Neural cell (in vitro differentiated cells): Measurements from ENCODE around the gene ASF1B. TPM values are rescaled to one million over a fixed set of nuclear protein-coding genes. Genes with fewer than 3 reads are reported as not detected.
A peak's percentile ranks its signal among the peaks of the same experiment; 100 is the strongest.
"Not testable (repeated sequence)": the region's sequence is repeated elsewhere in the genome, so short reads cannot be mapped to it uniquely, and the experiment has no call there.

ENCODE experiments used
- H2AFZ ChIP-seq: fragments of 200-600, 300-800 bp; sonication (generic), shearing (Covaris generic); 2 replicates; pipeline ENCODE4 v1.6.0; 2014; ENCODE audit warnings: low read depth, mild to moderate bottlenecking, antibody characterized with exemption, low read length, moderate library complexity
- H3F3A ChIP-seq: fragments of 200-600 bp; shearing (Covaris generic); 2 replicates; pipeline ENCODE4 v1.6.1; 2016; ENCODE audit warnings: mild to moderate bottlenecking, moderate library complexity, mixed read lengths, antibody characterized with exemption, low read length; ENCODE audit not compliant: insufficient read depth, poor library complexity, severe bottlenecking
- H3K27ac ChIP-seq: fragments of 200-600, 300-800 bp; sonication (generic), shearing (Covaris generic); 2 replicates; pipeline ENCODE4 v1.5.1; 2014; ENCODE audit warnings: mild to moderate bottlenecking, low read length, moderate library complexity
- H3K27me3 ChIP-seq: fragments of 300-800, 200-600 bp; sonication (generic), shearing (Covaris generic); 2 replicates; pipeline ENCODE4 v1.6.0; 2014; ENCODE audit warnings: mild to moderate bottlenecking, low read depth, low read length, moderate library complexity; ENCODE audit not compliant: insufficient read depth
- H3K36me3 ChIP-seq: fragments of 300-800, 200-600 bp; sonication (generic), shearing (Covaris generic); 2 replicates; pipeline ENCODE4 v1.5.1; 2014; ENCODE audit warnings: mild to moderate bottlenecking, antibody characterized with exemption, low read length, moderate library complexity; ENCODE audit not compliant: insufficient read depth
- H3K4me2 ChIP-seq: fragments of 300-800, 200-600 bp; sonication (generic), shearing (Covaris generic); 2 replicates; pipeline ENCODE4 v1.6.0; 2014; ENCODE audit warnings: mild to moderate bottlenecking, low read length
- H3K4me3 ChIP-seq: fragments of 300-800, 200-600 bp; sonication (generic), shearing (Covaris generic); 2 replicates; pipeline ENCODE4 v1.5.1; 2014; ENCODE audit warnings: mild to moderate bottlenecking, low read length, moderate library complexity
- H3K79me2 ChIP-seq: fragments of 200-600 bp; shearing (Covaris generic); replicated peaks from 2 replicates; pipeline ENCODE4 v1.6.0; 2014; ENCODE audit warnings: mild to moderate bottlenecking, low read length, moderate library complexity; ENCODE audit not compliant: insufficient read depth
- H3K9ac ChIP-seq: fragments of 300-800, 200-600 bp; sonication (generic), shearing (Covaris generic); 2 replicates; pipeline ENCODE4 v1.6.1; 2016; ENCODE audit warnings: mild to moderate bottlenecking, low read length, mixed read lengths
- H3K9me2 ChIP-seq: fragments of 200-600 bp; shearing (Covaris generic); 2 replicates; pipeline ENCODE4 v1.6.1; 2016; ENCODE audit warnings: mild to moderate bottlenecking, low read length, mixed read lengths; ENCODE audit not compliant: insufficient read depth
- H3K9me3 ChIP-seq: fragments of 200-600, 300-800 bp; sonication (generic), shearing (Covaris generic); 2 replicates; pipeline ENCODE4 v1.6.1; 2016; ENCODE audit warnings: mild to moderate bottlenecking, mixed run types, low read length, moderate library complexity, mixed read lengths
- H4K20me1 ChIP-seq: fragments of 200-600 bp; shearing (Covaris generic); 2 replicates; pipeline ENCODE4 v1.6.1; 2016; ENCODE audit warnings: mild to moderate bottlenecking, mixed run types; ENCODE audit not compliant: insufficient read depth
- CTCF ChIP-seq: fragments of 450-650 bp; IDR thresholded peaks from 2 replicates; pipeline ENCODE4 v1.5.1; 2014; ENCODE audit warnings: antibody characterized with exemption, mild to moderate bottlenecking, moderate library complexity; ENCODE audit not compliant: poor library complexity, severe bottlenecking
- EP300 ChIP-seq: fragments of 450-650 bp; conservative IDR thresholded peaks from 2 replicates; pipeline ENCODE4 v1.6.1; 2014; ENCODE audit warnings: antibody characterized with exemption, mild to moderate bottlenecking, moderate library complexity; ENCODE audit not compliant: poor library complexity, severe bottlenecking
- EZH2 ChIP-seq: fragments of 200-600, 300-800 bp; shearing (Covaris generic), sonication (generic); IDR thresholded peaks from 2 replicates; pipeline ENCODE4 v1.6.1; 2014; ENCODE audit warnings: antibody characterized with exemption, low read length, borderline replicate concordance, mild to moderate bottlenecking; ENCODE audit not compliant: insufficient read depth, poor library complexity, severe bottlenecking
- MXI1 ChIP-seq: fragments of 450-650 bp; conservative IDR thresholded peaks from 2 replicates; pipeline ENCODE4 v1.6.1; 2014; ENCODE audit warnings: antibody characterized with exemption, mild to moderate bottlenecking; ENCODE audit not compliant: poor library complexity, severe bottlenecking
- POLR2AphosphoS5 ChIP-seq: IDR thresholded peaks from 2 replicates; pipeline ENCODE4 v1.6.1; 2012
- RAD21 ChIP-seq: fragments of 450-650 bp; conservative IDR thresholded peaks from 2 replicates; pipeline ENCODE4 v1.6.1; 2014; ENCODE audit warnings: antibody characterized with exemption, mild to moderate bottlenecking, moderate library complexity
- REST ChIP-seq: IDR thresholded peaks from 2 replicates; pipeline ENCODE4 v1.6.1; 2012; ENCODE audit warnings: borderline replicate concordance
- SMC3 ChIP-seq: fragments of 450-650 bp; conservative IDR thresholded peaks from 2 replicates; pipeline ENCODE4 v1.6.1; 2014; ENCODE audit warnings: antibody characterized with exemption, mild to moderate bottlenecking, moderate library complexity; ENCODE audit not compliant: poor library complexity
- TAF1 ChIP-seq: IDR thresholded peaks from 2 replicates; pipeline ENCODE4 v1.6.1; 2012; ENCODE audit warnings: low read depth
- polyA plus RNA-seq: library from polyadenylated mRNA; depleted of rRNA; stranded (reverse); fragments of >200 nt; gene quantifications from 2 replicates; pipeline ENCODE4 v1.2.3, GENCODE V29; 2014

Gene ASF1B
- polyA plus RNA-seq, 1 donor from 2014 or later, result 0.32 TPM

DNA sequence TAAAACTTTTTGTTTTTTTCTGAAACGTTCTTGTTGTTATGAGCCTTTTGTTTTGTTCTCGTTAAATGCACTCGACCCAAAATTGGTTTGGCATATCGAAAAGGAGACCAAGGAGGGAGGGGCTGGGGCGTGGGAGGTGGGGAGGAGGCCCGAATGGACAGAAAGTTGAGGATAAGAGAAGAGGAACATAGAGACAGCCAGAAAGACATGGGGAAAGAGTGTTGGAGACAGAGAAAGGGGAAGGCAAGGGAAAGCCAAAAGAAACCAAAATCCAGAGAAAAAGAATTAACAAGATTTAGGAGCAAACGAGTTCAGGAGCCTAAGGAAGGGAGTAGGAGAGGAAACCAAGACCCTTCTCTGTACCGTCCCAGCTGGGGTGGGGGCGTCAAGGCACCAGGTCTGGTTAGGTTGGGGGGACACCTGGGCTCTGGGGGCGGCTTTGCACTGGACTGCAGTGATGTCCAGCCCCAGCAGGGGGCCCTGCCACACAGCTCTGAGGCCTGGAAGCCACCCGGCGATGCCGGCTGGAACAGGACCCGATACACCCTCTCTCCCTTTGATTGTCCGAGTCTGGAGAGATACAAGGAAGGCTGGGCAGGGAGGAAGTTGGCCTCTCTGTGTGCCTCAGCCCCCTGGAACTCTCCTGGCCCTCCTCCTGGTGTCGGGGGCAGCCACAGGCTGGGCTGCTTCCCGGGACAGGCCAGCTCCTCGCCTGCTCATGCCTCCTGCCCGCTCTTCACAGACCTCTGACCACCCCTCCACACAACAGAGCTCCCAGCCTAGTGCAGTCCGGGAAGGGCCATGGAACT lies 11.6 kb upstream of the ASF1B start:
- Histone ChIP-seq H3K27me3 (no peaks in the 10 kb centered on the region), H3K27ac (no peak overlapping the region), H3K9me2 (no peaks in the 10 kb centered on the region), H3K36me3 (no peaks in the 10 kb centered on the region), H3K4me2 (no peak overlapping the region), H3K4me3 (no peak overlapping the region), H3K9ac (no peak overlapping the region), H3K9me3 (no peaks in the 10 kb centered on the region), H2AFZ (no peak overlapping the region), H3K79me2 (no peaks in the 10 kb centered on the region), H4K20me1 (no peaks in the 10 kb centered on the region), H3F3A (no peaks in the 10 kb centered on the region)
- peak; percentile 46 for TF ChIP-seq SMC3
- TF ChIP-seq RAD21, result peak; percentile 38
- TF ChIP-seq POLR2AphosphoS5, result no peak
- no peak for TF ChIP-seq MXI1
- TF ChIP-seq REST, result no peak
- no peak for TF ChIP-seq EP300
- no peak for TF ChIP-seq TAF1
- TF ChIP-seq EZH2, result no peak
- TF ChIP-seq CTCF, result peak; percentile 41

DNA sequence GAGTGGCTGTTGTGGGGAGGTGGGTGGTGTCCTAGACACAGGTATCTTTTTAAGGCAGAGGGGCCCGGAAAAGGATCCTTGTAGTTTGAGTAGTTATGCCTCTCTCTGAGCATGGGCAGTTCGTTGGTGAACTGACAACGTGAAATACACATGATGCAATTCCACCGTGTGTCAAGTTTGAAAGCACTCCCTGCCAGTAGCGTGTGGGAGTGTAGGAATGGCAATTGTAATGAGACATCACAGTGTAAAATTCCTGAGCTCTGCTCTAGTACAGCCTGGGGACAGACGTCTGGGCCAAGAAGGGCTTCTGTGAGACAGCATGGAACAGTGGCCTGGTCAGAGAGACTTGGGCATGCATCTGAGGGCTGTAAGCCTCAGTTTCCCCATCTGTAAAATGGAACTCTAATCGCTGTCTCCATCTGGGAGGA lies 10.4 kb upstream of the ASF1B start:
- Histone ChIP-seq H3K9me3 (no peaks in the 10 kb centered on the region), H3K4me2 (no peak overlapping the region), H3K27ac (no peak overlapping the region), H3K9me2 (no peaks in the 10 kb centered on the region), H3K36me3 (no peaks in the 10 kb centered on the region), H3K79me2 (no peaks in the 10 kb centered on the region), H3K27me3 (no peaks in the 10 kb centered on the region), H2AFZ (no peak overlapping the region), H3F3A (no peaks in the 10 kb centered on the region), H3K9ac (no peak overlapping the region), H4K20me1 (no peaks in the 10 kb centered on the region), H3K4me3 (no peak overlapping the region)
- TF ChIP-seq CTCF, result no peak
- TF ChIP-seq REST, result no peak
- TF ChIP-seq RAD21, result no peak
- peak; percentile 18 for TF ChIP-seq POLR2AphosphoS5

DNA sequence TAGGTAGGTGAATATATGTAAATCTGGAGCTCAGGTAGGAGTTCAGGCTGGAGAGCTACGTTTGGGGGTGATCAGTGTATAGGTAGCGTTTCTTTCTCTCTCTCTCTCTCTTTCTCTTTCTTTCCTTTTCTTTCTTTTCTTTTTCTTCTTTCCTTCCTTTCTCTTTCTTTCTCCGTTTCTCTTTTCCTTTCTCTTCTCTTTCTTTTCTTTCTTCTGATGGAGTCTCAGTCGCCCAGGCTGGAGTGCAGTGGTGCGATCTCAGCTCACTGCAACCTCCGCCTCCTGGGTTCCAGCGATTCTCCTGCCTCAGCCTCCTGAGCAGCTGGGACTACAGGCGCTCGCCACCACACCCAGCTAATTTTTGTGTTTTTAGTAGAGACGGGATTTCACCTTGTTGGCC lies 9.8 kb upstream of the ASF1B start:
- not testable (repeated sequence) for H2AFZ ChIP-seq, H3K27me3 ChIP-seq, H3K4me2 ChIP-seq, H3K9ac ChIP-seq, H4K20me1 ChIP-seq, H3K79me2 ChIP-seq, H3K36me3 ChIP-seq, H3F3A ChIP-seq, H3K9me2 ChIP-seq, H3K4me3 ChIP-seq, H3K9me3 ChIP-seq, H3K27ac ChIP-seq
